ENCODE data around the gene CPTP.
"Not testable (repeated sequence)": the region's sequence is repeated elsewhere in the genome, so short reads cannot be mapped to it uniquely, and the experiment has no call there.

The CPTP gene

GRCh38 chr1:1359308-1359663 lies 34.7 kb downstream of the CPTP start:
- TF ChIP-seq POLR2A (IDR thresholded peaks at IDR 0.05; ENCODE audit: low read depth, low read length): no peak
- no peak for TF ChIP-seq POLR2AphosphoS5 (IDR thresholded peaks at IDR 0.05; ENCODE audit: low read depth, low read length)
- no peak for TF ChIP-seq TAF1 (IDR thresholded peaks at IDR 0.05; ENCODE audit: borderline replicate concordance, low read depth, low read length)
- FAIRE-seq (no peak), DNase-seq (ENCODE audit: insufficient read length) (no peak)

- TF ChIP-seq TAF1 (IDR thresholded peaks at IDR 0.05; ENCODE audit: borderline replicate concordance, low read depth, low read length) (no peak), POLR2AphosphoS5 (IDR thresholded peaks at IDR 0.05; ENCODE audit: low read depth, low read length) (no peak), POLR2A (IDR thresholded peaks at IDR 0.05; ENCODE audit: low read depth, low read length) (no peak)
- DNase-seq (ENCODE audit: insufficient read length): no peak
- FAIRE-seq: no peak
Observed at GRCh38 chr1:1359664-1360468, 35.3 kb downstream of the CPTP start.

- no peak for DNase-seq (ENCODE audit: insufficient read length)
- TF ChIP-seq POLR2AphosphoS5 (IDR thresholded peaks at IDR 0.05; ENCODE audit: low read depth, low read length): no peak
- no peak for TF ChIP-seq TAF1 (IDR thresholded peaks at IDR 0.05; ENCODE audit: borderline replicate concordance, low read depth, low read length)
- no peak for TF ChIP-seq POLR2A (IDR thresholded peaks at IDR 0.05; ENCODE audit: low read depth, low read length)
- FAIRE-seq: no peak
Observed at GRCh38 chr1:1360506-1361169, 36.0 kb downstream of the CPTP start.

- DNase-seq (ENCODE audit: insufficient read length): no peak
- TF ChIP-seq POLR2AphosphoS5 (IDR thresholded peaks at IDR 0.05; ENCODE audit: low read depth, low read length) (no peak), TAF1 (IDR thresholded peaks at IDR 0.05; ENCODE audit: borderline replicate concordance, low read depth, low read length) (no peak), POLR2A (IDR thresholded peaks at IDR 0.05; ENCODE audit: low read depth, low read length) (no peak)
- no peak for FAIRE-seq
Observed at GRCh38 chr1:1361233-1361981, 36.8 kb downstream of the CPTP start.

GRCh38 chr1:1361982-1362423 lies 37.4 kb downstream of the CPTP start:
- no peak for TF ChIP-seq POLR2AphosphoS5 (IDR thresholded peaks at IDR 0.05; ENCODE audit: low read depth, low read length)
- no peak for TF ChIP-seq TAF1 (IDR thresholded peaks at IDR 0.05; ENCODE audit: borderline replicate concordance, low read depth, low read length)
- no peak for TF ChIP-seq POLR2A (IDR thresholded peaks at IDR 0.05; ENCODE audit: low read depth, low read length)
- no peak for FAIRE-seq
- no peak for DNase-seq (ENCODE audit: insufficient read length)

GRCh38 chr1:1364266-1364665 lies 39.7 kb downstream of the CPTP start:
- TF ChIP-seq POLR2AphosphoS5 (IDR thresholded peaks at IDR 0.05; ENCODE audit: low read depth, low read length): no peak
- no peak for TF ChIP-seq TAF1 (IDR thresholded peaks at IDR 0.05; ENCODE audit: borderline replicate concordance, low read depth, low read length)
- TF ChIP-seq POLR2A (IDR thresholded peaks at IDR 0.05; ENCODE audit: low read depth, low read length): no peak
- DNase-seq (ENCODE audit: insufficient read length) (no peak), FAIRE-seq (no peak)

- FAIRE-seq (no peak), DNase-seq (ENCODE audit: insufficient read length) (no peak)
- no peak for TF ChIP-seq TAF1 (IDR thresholded peaks at IDR 0.05; ENCODE audit: borderline replicate concordance, low read depth, low read length)
- no peak for TF ChIP-seq POLR2AphosphoS5 (IDR thresholded peaks at IDR 0.05; ENCODE audit: low read depth, low read length)
- no peak for TF ChIP-seq POLR2A (IDR thresholded peaks at IDR 0.05; ENCODE audit: low read depth, low read length)
Observed at GRCh38 chr1:1365875-1366698, 41.5 kb downstream of the CPTP start.

- FAIRE-seq: no peak
- no peak for DNase-seq (ENCODE audit: insufficient read length)
- no peak for TF ChIP-seq TAF1 (IDR thresholded peaks at IDR 0.05; ENCODE audit: borderline replicate concordance, low read depth, low read length)
- TF ChIP-seq POLR2AphosphoS5 (IDR thresholded peaks at IDR 0.05; ENCODE audit: low read depth, low read length): no peak
- no peak for TF ChIP-seq POLR2A (IDR thresholded peaks at IDR 0.05; ENCODE audit: low read depth, low read length)
Observed at GRCh38 chr1:1366699-1367066, 42.1 kb downstream of the CPTP start.

- peak; percentile 69 for FAIRE-seq
- no peak for DNase-seq (ENCODE audit: insufficient read length)
- TF ChIP-seq POLR2A (IDR thresholded peaks at IDR 0.05; ENCODE audit: low read depth, low read length) (no peak), POLR2AphosphoS5 (IDR thresholded peaks at IDR 0.05; ENCODE audit: low read depth, low read length) (no peak), TAF1 (IDR thresholded peaks at IDR 0.05; ENCODE audit: borderline replicate concordance, low read depth, low read length) (no peak)
Observed at GRCh38 chr1:1367315-1367714, 42.7 kb downstream of the CPTP start.

- FAIRE-seq; DNase-seq (ENCODE audit: insufficient read length): not testable (repeated sequence)
Observed at GRCh38 chr1:1370094-1370493, 45.5 kb downstream of the CPTP start.

- TF ChIP-seq POLR2AphosphoS5 (IDR thresholded peaks at IDR 0.05; ENCODE audit: low read depth, low read length): no peak
- TF ChIP-seq POLR2A (IDR thresholded peaks at IDR 0.05; ENCODE audit: low read depth, low read length): no peak
- TF ChIP-seq TAF1 (IDR thresholded peaks at IDR 0.05; ENCODE audit: borderline replicate concordance, low read depth, low read length): no peak
- DNase-seq (ENCODE audit: insufficient read length): no peak
- FAIRE-seq: no peak
Observed at GRCh38 chr1:1370771-1371300, 46.2 kb downstream of the CPTP start.

Measured in GM12892 (cell line).